ENCODE measurements around the gene CNN3.

CNN3 gene

GRCh38 chr1:94855307-94855700, 71.6 kb downstream of the CNN3 start:
- no peak for DNase-seq (ENCODE audit: low spot score)

GRCh38 chr1:94854458-94855306, 72.2 kb downstream of the CNN3 start:
- peak; percentile 94 for DNase-seq (ENCODE audit: low spot score)

- DNase-seq (ENCODE audit: low spot score), result no peak
Measured at GRCh38 chr1:94852788-94853187, 74.1 kb downstream of the CNN3 start.

GRCh38 chr1:94851571-94851970, 75.3 kb downstream of the CNN3 start:
- no peak for DNase-seq (ENCODE audit: low spot score)
